Measurements from ENCODE around the gene FAM162B. TPM values are rescaled to one million over a fixed set of nuclear protein-coding genes. Genes with fewer than 3 reads are reported as not detected.

FAM162B gene
- total RNA-seq, 2 donors from 2014 or later = 1.5 to 5.9 TPM

GRCh38 chr6:116772450-116772849 lies 6.9 kb upstream of the FAM162B start:
- Histone ChIP-seq H3K27me3 (replicated peaks; ENCODE audit: insufficient read depth) (no peaks in the 10 kb centered on the region), H3K4me3 (no peak overlapping the region), H3K4me1 (replicated peaks) (no peaks in the 10 kb centered on the region), H3K27ac (no peak overlapping the region), H3K36me3 (no peaks in the 10 kb centered on the region), H3K9me3 (no peaks in the 10 kb centered on the region)
- intact Hi-C loops (cut with DNase I) = no loop called here
- DNase-seq (ENCODE audit: low spot score) = no peak
- TF ChIP-seq POLR2A (IDR thresholded peaks at IDR 0.05) = no peak
- no peak for TF ChIP-seq CTCF (IDR thresholded peaks at IDR 0.05)
- no peak for TF ChIP-seq POLR2AphosphoS5 (IDR thresholded peaks at IDR 0.05)
- WGBS = 76% methylated on average over 1 of the region's 1 CpG

- H3K27me3 ChIP-seq (replicated peaks; ENCODE audit: insufficient read depth) = no peaks in the 10 kb centered on the region
- WGBS = 73% methylated on average over 2 of the region's 2 CpGs
- no peaks in the 10 kb centered on the region for H3K36me3 ChIP-seq
- no peak for DNase-seq (ENCODE audit: low spot score)
- H3K4me3 ChIP-seq = no peak overlapping the region
- no peak overlapping the region for H3K27ac ChIP-seq
- no peaks in the 10 kb centered on the region for H3K4me1 ChIP-seq (replicated peaks)
- no peak for TF ChIP-seq POLR2AphosphoS5 (IDR thresholded peaks at IDR 0.05)
- no peak for TF ChIP-seq POLR2A (IDR thresholded peaks at IDR 0.05)
- no peak for TF ChIP-seq CTCF (IDR thresholded peaks at IDR 0.05)
- no peaks in the 10 kb centered on the region for H3K9me3 ChIP-seq
- intact Hi-C loops (cut with DNase I) = no loop called here
These were observed 2.2 kb upstream of the FAM162B start for GRCh38 chr6:116767715-116768114.

GRCh38 chr6:116766506-116767176 lies 1.1 kb upstream of the FAM162B start:
- no peak overlapping the region for H3K4me3 ChIP-seq
- no peaks in the 10 kb centered on the region for H3K4me1 ChIP-seq (replicated peaks)
- no peak for TF ChIP-seq CTCF (IDR thresholded peaks at IDR 0.05)
- TF ChIP-seq POLR2A (IDR thresholded peaks at IDR 0.05) = no peak
- no peak for TF ChIP-seq POLR2AphosphoS5 (IDR thresholded peaks at IDR 0.05)
- H3K36me3 ChIP-seq = no peaks in the 10 kb centered on the region
- no peaks in the 10 kb centered on the region for H3K27me3 ChIP-seq (replicated peaks; ENCODE audit: insufficient read depth)
- intact Hi-C loops (cut with DNase I) = no loop called here
- H3K27ac ChIP-seq = no peak overlapping the region
- no peaks in the 10 kb centered on the region for H3K9me3 ChIP-seq
- no peak for DNase-seq (ENCODE audit: low spot score)
- WGBS = 67% methylated on average over 5 of the region's 5 CpGs

- DNase-seq (ENCODE audit: low spot score) = no peak
- peak overlapping the region in 1 of 2 donors; percentile 32 for H3K27ac ChIP-seq
These were observed 924 bp downstream of the FAM162B start for GRCh38 chr6:116764629-116764960.

More at GRCh38 chr6:116764629-116764960, 924 bp downstream of the FAM162B start:
- H3K36me3 ChIP-seq = no peaks in the 10 kb centered on the region
- no peaks in the 10 kb centered on the region for H3K27me3 ChIP-seq (replicated peaks; ENCODE audit: insufficient read depth)
- intact Hi-C loops (cut with DNase I) = no loop called here
- peak overlapping the region; percentile 34 to 39 for H3K4me3 ChIP-seq
- WGBS = 37% methylated on average over 15 of the region's 19 CpGs
- no peaks in the 10 kb centered on the region for H3K9me3 ChIP-seq
- H3K4me1 ChIP-seq (replicated peaks) = no peaks in the 10 kb centered on the region
- TF ChIP-seq CTCF (IDR thresholded peaks at IDR 0.05) (no peak), POLR2A (IDR thresholded peaks at IDR 0.05) (no peak), POLR2AphosphoS5 (IDR thresholded peaks at IDR 0.05) (no peak)

All from prostate gland (tissue), 2 donors.